AG09319 (cell line): Measurements from ENCODE around the gene ACTG1.

Experiments used
- DNase-seq: peaks from one replicate; pipeline ENCODE4 v3.0.0-alpha.2; 2010; ENCODE audit warnings: low read depth; ENCODE audit errors: extremely low read depth
- TF ChIP-seq, protein P1 (sequence below): IDR thresholded peaks from 2 replicates; pipeline ENCODE4 v1.5.1; 2011; ENCODE audit warnings: low read depth, mild to moderate bottlenecking, inconsistent platforms, low read length, moderate library complexity

Gene ACTG1

DNA sequence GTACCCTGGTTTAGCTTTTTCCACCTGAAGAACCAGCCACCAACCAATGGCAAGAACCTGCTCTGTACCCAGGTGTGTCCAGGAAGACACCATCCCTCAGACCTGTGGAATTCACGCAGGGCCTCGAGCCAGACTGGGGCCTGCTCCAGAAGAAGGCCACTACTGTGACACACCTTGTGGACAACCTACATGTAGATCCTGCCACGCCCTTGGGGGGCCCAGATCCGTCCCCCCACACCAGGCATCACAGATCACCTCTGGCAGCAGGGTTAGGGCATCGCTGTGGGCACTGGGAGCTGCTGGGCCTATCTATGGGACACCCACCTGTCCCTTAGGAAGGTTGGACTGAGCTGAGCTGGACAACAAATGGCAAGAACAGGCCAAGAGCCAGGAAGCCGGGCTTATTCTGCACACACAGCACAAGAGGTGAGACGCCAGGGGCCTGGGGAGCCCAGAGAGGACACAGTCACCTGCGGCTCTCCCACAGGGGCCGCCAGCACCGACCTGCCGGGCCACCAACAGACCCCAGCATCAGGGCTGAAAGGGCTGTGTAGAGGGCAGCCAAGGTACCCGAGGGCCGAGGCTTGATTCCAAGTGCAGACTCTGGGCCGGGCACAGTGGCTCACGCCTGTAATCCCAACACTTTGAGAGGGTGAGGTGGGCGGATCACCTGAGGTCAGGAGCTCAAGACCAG is 31.8 kb upstream of the ACTG1 start:
- no peak for DNase-seq
- TF ChIP-seq, protein P1, sequence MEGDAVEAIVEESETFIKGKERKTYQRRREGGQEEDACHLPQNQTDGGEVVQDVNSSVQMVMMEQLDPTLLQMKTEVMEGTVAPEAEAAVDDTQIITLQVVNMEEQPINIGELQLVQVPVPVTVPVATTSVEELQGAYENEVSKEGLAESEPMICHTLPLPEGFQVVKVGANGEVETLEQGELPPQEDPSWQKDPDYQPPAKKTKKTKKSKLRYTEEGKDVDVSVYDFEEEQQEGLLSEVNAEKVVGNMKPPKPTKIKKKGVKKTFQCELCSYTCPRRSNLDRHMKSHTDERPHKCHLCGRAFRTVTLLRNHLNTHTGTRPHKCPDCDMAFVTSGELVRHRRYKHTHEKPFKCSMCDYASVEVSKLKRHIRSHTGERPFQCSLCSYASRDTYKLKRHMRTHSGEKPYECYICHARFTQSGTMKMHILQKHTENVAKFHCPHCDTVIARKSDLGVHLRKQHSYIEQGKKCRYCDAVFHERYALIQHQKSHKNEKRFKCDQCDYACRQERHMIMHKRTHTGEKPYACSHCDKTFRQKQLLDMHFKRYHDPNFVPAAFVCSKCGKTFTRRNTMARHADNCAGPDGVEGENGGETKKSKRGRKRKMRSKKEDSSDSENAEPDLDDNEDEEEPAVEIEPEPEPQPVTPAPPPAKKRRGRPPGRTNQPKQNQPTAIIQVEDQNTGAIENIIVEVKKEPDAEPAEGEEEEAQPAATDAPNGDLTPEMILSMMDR: no peak

DNA sequence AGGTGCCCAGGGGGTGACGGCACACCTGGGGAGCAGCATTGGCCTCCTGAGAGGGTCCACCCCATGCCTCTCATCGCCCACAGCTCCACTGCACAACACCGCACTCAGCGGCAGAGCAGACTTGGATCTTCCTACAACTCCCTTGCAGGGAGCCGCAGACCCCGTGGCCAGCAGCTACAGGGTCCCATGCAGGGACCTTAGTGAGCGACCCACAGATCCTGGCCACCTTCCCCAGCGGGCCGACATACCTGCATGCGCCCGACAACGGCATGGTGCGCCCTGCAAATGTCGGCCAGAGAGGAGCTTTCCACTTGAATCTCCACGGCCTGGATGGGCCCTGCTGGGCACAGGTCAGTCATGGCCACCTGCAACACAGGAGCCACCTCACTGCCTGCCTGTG is 31.2 kb upstream of the ACTG1 start:
- DNase-seq: no peak
- TF ChIP-seq, protein P1: no peak

DNA sequence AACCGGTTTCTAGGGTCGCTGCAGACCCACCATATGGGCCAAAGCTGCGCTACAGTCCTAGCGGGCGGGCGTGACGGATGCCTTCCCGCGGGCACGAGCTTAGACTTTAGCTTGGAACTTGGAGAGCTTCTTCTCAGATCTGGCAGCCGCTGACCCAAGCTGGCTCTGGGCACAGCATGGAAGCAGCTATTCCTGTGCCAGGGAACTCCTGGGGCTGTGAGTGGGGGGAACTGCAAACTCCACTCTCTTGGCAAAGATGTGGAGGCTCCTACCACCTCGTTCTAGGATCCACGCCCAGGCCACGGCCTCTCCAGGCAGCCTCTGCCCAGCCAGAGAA is 30.7 kb upstream of the ACTG1 start:
- DNase-seq: no peak
- TF ChIP-seq, protein P1: no peak

GRCh38 chr17:81542431-81543338 is 30.1 kb upstream of the ACTG1 start:
- TF ChIP-seq, protein P1: no peak
- DNase-seq: no peak

DNA sequence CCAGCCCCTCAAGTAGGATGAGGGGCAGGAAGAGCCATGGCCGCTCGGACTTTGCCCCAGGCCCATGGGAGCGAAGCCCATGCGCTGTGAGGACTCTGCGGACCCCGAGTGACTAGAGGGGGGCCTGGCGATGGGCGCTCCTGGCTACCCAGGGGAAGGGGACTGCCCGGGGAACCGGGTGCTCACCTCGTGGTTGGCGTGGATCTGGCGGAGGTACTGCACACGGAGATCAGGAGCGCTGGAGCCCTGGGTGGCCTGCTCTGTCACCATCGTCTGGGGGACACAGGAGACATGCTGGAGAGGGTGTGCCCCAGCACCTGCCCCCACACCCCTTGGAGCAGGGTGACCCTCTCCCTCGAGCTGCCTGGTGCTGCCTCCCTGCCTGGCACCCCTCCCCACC is 28.5 kb upstream of the ACTG1 start:
- TF ChIP-seq, protein P1: no peak
- no peak for DNase-seq

DNA sequence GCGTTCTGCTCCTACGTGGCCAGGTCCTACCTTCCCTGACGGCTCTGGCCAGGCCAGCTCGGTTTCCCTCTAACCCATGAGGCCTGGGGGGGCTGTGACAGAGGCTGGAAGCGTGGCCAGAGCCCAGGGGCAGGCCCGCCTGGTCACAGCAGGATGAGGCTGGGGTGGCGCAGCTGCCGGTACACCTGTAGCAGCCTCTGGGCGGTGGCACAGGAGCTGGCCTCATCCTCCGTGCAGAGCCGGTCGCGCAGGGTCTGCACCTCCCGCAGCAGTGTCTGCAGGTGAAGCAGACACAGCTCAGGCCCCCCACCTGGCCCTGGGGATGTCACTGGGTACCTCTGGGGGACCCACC is 28.1 kb upstream of the ACTG1 start:
- no peak for DNase-seq
- TF ChIP-seq, protein P1: no peak

DNA sequence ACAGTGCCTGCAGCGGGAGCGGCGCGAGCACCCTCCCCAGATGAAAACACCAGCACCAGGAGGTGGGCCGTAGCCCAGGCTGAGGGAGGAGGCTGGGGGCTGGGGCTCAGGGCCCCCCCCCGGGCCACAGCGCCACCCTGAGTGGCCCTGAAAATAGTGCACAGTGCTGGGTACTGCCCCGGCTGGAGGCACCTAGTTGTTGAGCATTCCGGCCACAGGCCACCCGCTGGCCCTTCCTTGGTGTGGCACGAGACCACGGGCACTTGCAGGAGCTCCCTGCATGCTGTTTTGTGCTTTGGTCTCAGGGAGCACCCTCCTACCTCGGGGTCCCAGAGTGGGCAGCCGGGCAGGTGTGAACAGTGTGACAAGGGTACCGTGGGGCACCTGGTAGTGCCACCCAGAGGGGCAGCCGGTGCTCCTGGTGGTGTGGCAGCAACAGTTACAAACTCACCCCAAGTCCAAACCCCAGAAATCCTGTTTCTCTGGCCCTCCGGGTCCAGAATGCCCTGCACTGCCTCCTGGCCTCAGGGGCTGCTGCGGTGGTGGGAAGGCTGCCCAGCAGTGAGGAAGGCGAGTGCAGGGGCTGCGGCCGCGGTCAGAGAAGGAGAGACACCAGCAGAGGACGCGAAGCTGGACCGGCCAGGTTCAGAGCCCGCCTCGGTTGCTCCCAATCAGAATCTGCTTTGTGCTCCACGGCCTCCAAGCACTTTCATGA is 27.5 kb upstream of the ACTG1 start:
- DNase-seq: no peak
- TF ChIP-seq, protein P1: no peak
